Measurements from ENCODE around the gene FIZ1.

- no peak for TF ChIP-seq CTCF (IDR thresholded peaks at IDR 0.05; ENCODE audit: poor library complexity, severe bottlenecking)
- TF ChIP-seq TAF1 (IDR thresholded peaks at IDR 0.05; ENCODE audit: low read depth), result no peak
- TF ChIP-seq EP300 (conservative IDR thresholded peaks at IDR 0.05; ENCODE audit: poor library complexity, severe bottlenecking), result no peak
- no peak for TF ChIP-seq POLR2AphosphoS5 (IDR thresholded peaks at IDR 0.05)
Observed at GRCh38 chr19:55550321-55550650, 49.0 kb downstream of the FIZ1 start.
